A172 (cell line): Measurements from ENCODE around the gene SFXN5. TPM values are rescaled to one million over a fixed set of nuclear protein-coding genes. Genes with fewer than 3 reads are reported as not detected.

Source experiments
- DNase-seq: peaks from one replicate; pipeline ENCODE4 v3.0.0-alpha.2; 2015; ENCODE audit warnings: low spot score
- total RNA-seq: library from RNA; depleted of rRNA; stranded (reverse); fragments of >200 nt; shearing (Covaris generic); gene quantifications from 2 replicates; pipeline ENCODE4 v1.2.3, GENCODE V29; 2014

Gene SFXN5
- total RNA-seq, 1 experiment from 2014 or later: 33.4 TPM

DNA sequence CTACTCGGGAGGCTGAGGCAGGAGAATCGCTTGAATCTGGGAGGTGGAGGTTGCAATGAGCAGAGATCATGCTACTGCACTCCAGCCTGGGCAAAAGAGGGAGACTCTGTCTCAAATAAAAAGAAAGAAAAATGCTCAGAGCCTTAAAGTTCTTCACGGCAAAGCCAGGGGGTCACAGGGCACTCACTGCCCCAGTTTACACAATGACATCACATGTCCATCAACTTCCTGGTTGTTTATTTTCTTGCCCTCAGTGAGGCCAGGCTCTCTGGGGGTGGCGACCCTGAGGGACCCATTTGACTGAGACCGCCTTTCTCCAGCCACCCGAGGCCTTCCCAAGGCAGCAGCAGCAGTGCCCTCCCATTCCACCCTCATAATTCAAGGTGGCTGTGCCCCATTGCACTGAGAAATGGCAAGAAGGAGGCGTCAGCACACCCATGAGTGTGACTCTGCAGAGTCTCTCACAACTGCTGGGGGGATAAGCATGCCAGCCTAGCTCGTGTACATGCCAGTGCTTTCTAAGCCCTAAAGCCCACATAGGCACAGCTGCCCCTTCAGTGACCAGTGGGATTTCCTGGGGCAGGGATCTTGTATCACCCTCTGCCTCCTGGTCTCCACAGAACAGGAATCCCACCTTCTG is 50.0 kb downstream of the SFXN5 start:
- no peak for DNase-seq

DNA sequence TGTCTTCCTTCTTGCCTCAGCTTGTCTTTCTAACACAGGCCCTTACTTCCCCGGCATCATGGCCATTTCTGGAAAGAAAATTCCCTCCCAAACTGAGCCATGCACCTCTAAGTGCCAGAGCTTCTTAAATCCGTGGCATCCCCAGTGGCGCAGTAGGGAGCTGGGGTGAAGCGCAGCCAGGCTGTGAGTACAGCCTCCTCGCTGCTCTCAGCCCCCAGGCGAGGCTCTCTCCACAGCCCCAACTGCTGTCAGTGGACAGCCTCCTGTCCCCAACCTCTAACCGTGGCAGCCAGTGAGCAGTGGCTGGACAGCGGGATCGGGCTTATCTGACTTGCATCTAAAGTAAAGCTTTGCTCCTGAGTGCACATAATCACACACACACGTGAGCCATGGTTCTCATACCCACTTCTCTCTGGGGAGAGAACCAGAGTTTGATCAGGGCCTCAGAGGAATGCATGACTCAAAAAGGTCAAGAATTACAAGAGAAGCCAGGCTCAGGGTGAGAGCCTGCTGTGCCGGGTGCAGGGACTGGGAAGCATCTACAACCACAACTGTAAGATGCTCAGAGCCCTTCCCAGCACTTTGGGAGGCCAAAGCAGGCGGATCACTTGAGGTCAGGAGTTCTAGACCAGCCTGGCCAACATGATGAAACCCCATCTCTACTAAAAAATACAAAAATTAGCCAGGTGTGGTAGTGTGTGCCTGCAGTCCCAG is 50.7 kb downstream of the SFXN5 start:
- DNase-seq: peak; percentile 30

DNA sequence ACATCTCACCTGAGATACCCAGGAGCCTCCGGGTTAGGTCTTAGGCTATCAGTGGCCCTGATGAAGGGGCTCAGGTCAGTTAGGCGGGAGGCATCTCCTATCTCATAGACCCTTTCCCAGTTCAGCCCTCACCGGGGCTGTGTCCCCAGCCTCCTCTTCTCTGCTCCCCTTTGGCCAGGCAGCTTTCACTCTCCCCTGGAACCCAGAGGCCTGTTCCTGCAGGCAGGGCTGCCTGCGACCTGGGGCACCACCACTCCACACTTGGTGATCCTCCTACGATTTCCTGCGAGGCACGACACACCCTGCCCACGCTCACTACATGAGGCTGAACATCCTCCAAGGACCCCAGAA is 51.2 kb downstream of the SFXN5 start:
- DNase-seq: no peak

DNA sequence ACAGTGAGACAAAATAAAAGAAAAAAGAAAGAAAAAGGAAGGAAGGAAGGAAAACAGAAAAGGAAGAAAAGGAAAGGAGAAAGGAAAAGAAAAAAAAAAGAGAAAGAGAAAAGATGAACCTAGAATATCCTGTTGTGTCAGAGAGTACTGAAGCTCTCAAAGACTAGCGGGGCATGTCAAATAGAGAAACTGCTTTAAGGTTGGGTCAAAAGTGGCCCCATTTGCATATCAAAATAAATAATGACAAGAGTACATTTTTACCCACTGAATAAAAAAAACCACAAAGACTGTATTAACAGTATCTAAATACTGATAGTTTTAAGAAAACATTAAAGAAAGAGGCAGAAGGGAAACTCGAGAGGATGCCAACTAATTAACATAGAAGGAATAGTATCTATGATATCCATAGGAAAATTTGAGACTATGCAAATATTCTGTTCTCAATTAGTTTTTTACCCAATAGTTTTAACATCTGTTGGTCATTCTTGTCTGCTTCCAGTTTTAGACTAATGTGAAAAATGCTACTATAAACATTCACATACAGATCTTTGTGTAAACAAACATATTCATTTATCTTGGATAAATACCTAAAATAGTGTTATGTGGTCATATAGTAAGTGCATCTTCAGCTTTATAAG is 53.2 kb downstream of the SFXN5 start:
- no peak for DNase-seq

GRCh38 chr2:73013936-73014335 is 57.6 kb downstream of the SFXN5 start:
- no peak for DNase-seq

GRCh38 chr2:73009177-73009839 is 62.2 kb downstream of the SFXN5 start:
- no peak for DNase-seq

- DNase-seq: no peak
These were observed 62.8 kb downstream of the SFXN5 start for GRCh38 chr2:73008766-73009135.

- DNase-seq: no peak
These were observed 63.3 kb downstream of the SFXN5 start for GRCh38 chr2:73007991-73008765.

- DNase-seq: no peak
These were observed 64.4 kb downstream of the SFXN5 start for GRCh38 chr2:73006969-73007710.

GRCh38 chr2:73004889-73005596 is 66.5 kb downstream of the SFXN5 start:
- DNase-seq: no peak

- DNase-seq: no peak
These were observed 67.0 kb downstream of the SFXN5 start for GRCh38 chr2:73004466-73004865.

DNA sequence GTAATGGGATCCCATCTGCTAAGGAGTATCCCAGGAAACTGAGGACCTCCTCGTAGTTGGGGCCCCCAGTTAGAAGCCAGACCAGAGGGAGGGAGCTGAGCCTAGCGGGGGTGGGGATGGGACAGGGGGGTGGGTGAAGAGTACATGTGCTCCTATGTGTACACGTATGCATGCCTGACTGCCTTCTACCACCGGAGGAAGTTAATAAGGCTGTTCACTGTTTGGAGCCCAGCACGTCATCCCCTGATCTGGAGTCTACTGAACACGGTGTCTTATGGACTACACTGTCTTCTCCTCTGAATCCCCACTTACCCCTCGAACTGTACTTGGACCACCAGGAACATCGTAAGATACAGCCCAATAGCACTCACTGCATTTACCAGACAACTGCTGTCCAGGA is 68.5 kb downstream of the SFXN5 start:
- DNase-seq: no peak

GRCh38 chr2:73000808-73001570 is 70.5 kb downstream of the SFXN5 start:
- no peak for DNase-seq

- peak; percentile 84 for DNase-seq
These were observed 71.5 kb downstream of the SFXN5 start for GRCh38 chr2:72999729-73000725.

GRCh38 chr2:72998724-72999123 is 72.8 kb downstream of the SFXN5 start:
- no peak for DNase-seq

DNA sequence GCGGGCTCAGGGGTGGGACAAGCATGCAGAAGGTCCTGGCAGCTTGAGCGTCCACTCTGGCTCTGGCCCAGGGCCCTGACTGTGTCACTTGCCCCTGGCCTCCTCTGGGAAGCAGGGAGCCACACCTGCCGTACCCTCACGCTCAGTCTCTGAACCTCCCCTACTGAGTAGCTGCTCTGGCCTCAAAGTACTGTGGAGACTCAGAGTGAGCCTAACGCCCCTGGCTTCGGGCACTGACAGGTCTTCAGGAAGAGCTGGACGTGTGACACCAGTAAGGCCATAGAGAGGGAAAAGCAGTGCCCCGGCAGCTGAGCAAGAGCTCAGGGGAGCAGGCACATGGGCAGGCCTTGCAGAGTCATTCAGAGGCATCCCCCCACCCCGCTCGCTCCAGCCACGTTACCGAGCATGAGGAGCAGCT is 73.3 kb downstream of the SFXN5 start:
- no peak for DNase-seq

- DNase-seq: no peak
These were observed 75.4 kb downstream of the SFXN5 start for GRCh38 chr2:72996117-72996502.

- no peak for DNase-seq
These were observed 75.9 kb downstream of the SFXN5 start for GRCh38 chr2:72995430-72996116.
